IMR-90 (cell line): ENCODE results near the gene RNF123. TPM values are rescaled to one million over a fixed set of nuclear protein-coding genes. Genes with fewer than 3 reads are reported as not detected.
"Not testable (repeated sequence)": the region's sequence is repeated elsewhere in the genome, so short reads cannot be mapped to it uniquely, and the experiment has no call there.

Experiments used
- ATAC-seq: fragments of 200-7000 bp; cut with Tn5 transposase; 2 replicates; pipeline ENCODE4 v1.9.1; 2020; ENCODE audit warnings: low read depth, mild to moderate bottlenecking, moderate library complexity
- BruUV-seq: library from RNA; stranded (reverse); fragments of 400-500 nt; replicated peaks from 2 replicates; lab custom pipeline; 2021; lab: Mats Ljungman, UMichigan
- CTCF ChIA-PET: fragments of 300-600 bp; formaldehyde crosslinking; extraction: SDS; loops from one replicate; lab custom pipeline; 2021; ENCODE audit warnings: antibody characterized with exemption; lab: Yijun Ruan, JAX
- POLR2A ChIA-PET: fragments of 300-600 bp; sonication (Branson Sonifier 250); formaldehyde crosslinking; loops from one replicate; lab custom pipeline; 2022; ENCODE audit warnings: antibody characterized with exemption; ENCODE audit not compliant: unreplicated experiment; lab: Charles Lee
- DNase-seq: peaks from one replicate; pipeline ENCODE4 v3.0.0; 2013
- H2AFZ ChIP-seq: replicated peaks from 2 replicates; pipeline ENCODE3; 2013; ENCODE audit warnings: low read length, mild to moderate bottlenecking; ENCODE audit not compliant: poor library complexity
- H2AK5ac ChIP-seq: 2 replicates; pipeline ENCODE4 v1.6.1; 2013; ENCODE audit warnings: low read depth, low read length, inconsistent platforms
- H2AK9ac ChIP-seq: replicated peaks from 2 replicates; pipeline ENCODE3; 2013; ENCODE audit warnings: mild to moderate bottlenecking, low read depth, low read length, moderate library complexity; ENCODE audit not compliant: poor library complexity
- H2BK120ac ChIP-seq: 2 replicates; pipeline ENCODE4 v1.6.1; 2013; ENCODE audit warnings: low read depth, low read length, inconsistent platforms
- H2BK15ac ChIP-seq: 3 replicates; pipeline ENCODE4 v1.6.1; 2013; ENCODE audit warnings: low read depth, low read length, inconsistent platforms
- H2BK20ac ChIP-seq: 2 replicates; pipeline ENCODE4 v1.6.1; 2013; ENCODE audit warnings: low read depth, mild to moderate bottlenecking, inconsistent platforms, low read length, moderate library complexity
- H2BK5ac ChIP-seq: 2 replicates; pipeline ENCODE4 v1.6.1; 2013; ENCODE audit warnings: mild to moderate bottlenecking, low read depth, low read length, inconsistent platforms; ENCODE audit not compliant: poor library complexity, severe bottlenecking
- H3K14ac ChIP-seq: replicated peaks from 2 replicates; pipeline ENCODE4 v1.6.1; 2013; ENCODE audit warnings: low read depth, low read length, inconsistent platforms
- H3K18ac ChIP-seq: 2 replicates; pipeline ENCODE4 v1.6.1; 2013; ENCODE audit warnings: low read depth, low read length, control low read depth
- H3K23ac ChIP-seq: 2 replicates; pipeline ENCODE4 v1.6.1; 2013; ENCODE audit warnings: low read depth, low read length, inconsistent platforms
- H3K27ac ChIP-seq: 2 replicates; pipeline ENCODE4 v1.5.1; 2013; ENCODE audit warnings: mild to moderate bottlenecking, control low read depth, low read length; ENCODE audit not compliant: insufficient read depth
- H3K27me3 ChIP-seq: 2 replicates; pipeline ENCODE4 v1.6.1; 2013; ENCODE audit warnings: low read length; ENCODE audit not compliant: control insufficient read depth, insufficient read depth
- H3K36me3 ChIP-seq: 2 replicates; pipeline ENCODE4 v1.6.1; 2013; ENCODE audit warnings: low read length, mixed read lengths; ENCODE audit not compliant: control insufficient read depth, insufficient read depth
- H3K4ac ChIP-seq: 2 replicates; pipeline ENCODE4 v1.6.1; 2013; ENCODE audit warnings: low read depth, low read length, inconsistent platforms
- H3K4me1 ChIP-seq: 2 replicates; pipeline ENCODE4 v1.6.1; 2013; ENCODE audit warnings: low read length, mixed read lengths; ENCODE audit not compliant: control insufficient read depth, insufficient read depth
- H3K4me2 ChIP-seq: 2 replicates; pipeline ENCODE4 v1.6.1; 2013; ENCODE audit warnings: low read depth, mild to moderate bottlenecking, control low read depth, low read length, moderate library complexity
- H3K4me3 ChIP-seq: 2 replicates; pipeline ENCODE4 v1.5.1; 2013; ENCODE audit warnings: low read depth, mild to moderate bottlenecking, control low read depth, low read length, moderate library complexity; ENCODE audit not compliant: insufficient read depth
- H3K56ac ChIP-seq: 2 replicates; pipeline ENCODE4 v1.6.1; 2013; ENCODE audit warnings: low read length, inconsistent platforms; ENCODE audit not compliant: insufficient read depth; ENCODE audit errors: extremely low read depth
- H3K79me1 ChIP-seq, 2 experiments: 2 replicates each; pipeline ENCODE4 v1.6.1; 2013; ENCODE audit warnings: low read length in 2 of 2, inconsistent platforms in 1 of 2, low read depth in 1 of 2
- H3K9ac ChIP-seq: 2 replicates; pipeline ENCODE4 v1.6.1; 2013; ENCODE audit warnings: low read depth, low read length, control low read depth
- H3K9me1 ChIP-seq: 2 replicates; pipeline ENCODE4 v1.6.1; 2013; ENCODE audit warnings: low read length, inconsistent platforms; ENCODE audit not compliant: insufficient read depth
- H3K9me3 ChIP-seq: 2 replicates; pipeline ENCODE4 v1.6.1; 2013; ENCODE audit warnings: low read length; ENCODE audit not compliant: control insufficient read depth, insufficient read depth
- H4K20me1 ChIP-seq: 2 replicates; pipeline ENCODE4 v1.6.1; 2013; ENCODE audit warnings: low read length, inconsistent platforms; ENCODE audit not compliant: insufficient read depth
- H4K5ac ChIP-seq: 2 replicates; pipeline ENCODE4 v1.6.1; 2013; ENCODE audit warnings: mild to moderate bottlenecking, low read depth, low read length, control low read depth
- H4K8ac ChIP-seq, 2 experiments: 2 replicates each; pipeline ENCODE4 v1.6.1; 2013; ENCODE audit warnings: low read depth in 2 of 2, low read length in 2 of 2, control low read depth in 1 of 2, inconsistent platforms in 1 of 2
- H4K91ac ChIP-seq: 2 replicates; pipeline ENCODE4 v1.6.1; 2013; ENCODE audit warnings: low read depth, low read length, inconsistent platforms; ENCODE audit not compliant: insufficient read depth
- WGBS, 2 experiments: methylation state at CpG; one replicate each; pipeline versions ENCODE4 v1.1.5 to v1.1.7; 2013; ENCODE audit warnings: missing lambda C conversion rate in 2 of 2; ENCODE audit not compliant: insufficient read length in 1 of 2; ENCODE audit errors: extremely low coverage in 2 of 2; 5-methylcytosine and 5-hydroxymethylcytosine counted together
- dilution Hi-C: fragments of 300-500 bp; cut with HindIII; formaldehyde crosslinking; loops from one replicate; pipeline ENCODE4 v1.14.3; 2018; ENCODE audit warnings: low sequenced_read_pairs; ENCODE audit not compliant: unreplicated experiment
- in situ Hi-C: fragments of 300-500 bp; cut with MboI; formaldehyde crosslinking; loops from 3 replicates; pipeline ENCODE4 v1.14.3; 2019; ENCODE audit warnings: low sequenced_read_pairs, inconsistent platforms, mixed read lengths
- intact Hi-C: fragments of 100-400 bp; cut with micrococcal nuclease; formaldehyde crosslinking; loops from 2 replicates; pipeline ENCODE4 v1.10.0; 2022
- polyA plus RNA-seq, 3 experiments: library from polyadenylated mRNA; depleted of rRNA; stranded (reverse); fragments of >200 nt; gene quantifications; 2 replicates each; pipeline ENCODE4 v1.2.3, GENCODE V29; 2012; ENCODE audit warnings: low replicate concordance in 1 of 3
- total RNA-seq: library from RNA; depleted of rRNA; stranded (reverse); fragments of >200 nt; gene quantifications from 2 replicates; pipeline ENCODE4 v1.2.3, GENCODE V29; 2012

RNF123 gene
- total and polyA plus RNA-seq, 2 of the 4 experiments (the other 2 are of a cell fraction), result 13.4 to 37.7 TPM

DNA sequence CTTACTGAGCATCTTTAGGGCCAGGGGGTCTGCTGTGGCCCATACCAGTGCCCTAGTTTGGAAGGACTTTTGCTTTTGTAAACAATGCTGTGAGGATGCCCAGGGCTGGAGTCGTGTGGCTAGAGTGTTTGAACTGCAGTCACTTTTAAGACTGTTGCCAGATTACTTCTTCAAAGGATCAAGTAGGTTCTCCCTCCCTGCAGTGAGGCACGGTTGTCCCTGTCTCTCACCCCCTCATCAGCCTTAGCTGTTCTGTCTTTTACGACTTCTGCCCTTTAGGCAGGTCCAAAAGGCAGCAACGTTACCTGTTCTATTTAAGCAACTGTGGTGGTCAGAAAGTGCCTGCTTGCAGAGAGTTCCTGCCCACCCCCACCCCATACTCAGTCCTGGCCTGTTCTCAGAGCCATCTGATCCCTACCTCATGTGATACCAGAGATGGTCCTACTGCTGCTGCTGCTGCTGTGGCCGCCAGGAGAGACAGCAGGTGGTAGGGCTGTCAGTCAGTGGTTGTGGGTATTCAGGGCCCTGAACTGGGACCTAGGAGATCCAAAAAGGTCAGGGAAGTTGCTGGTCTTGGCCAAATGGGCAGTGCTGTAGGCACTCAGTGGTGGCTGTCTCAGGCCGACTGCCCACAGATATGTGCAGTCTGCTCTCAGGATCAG, 5.2 kb downstream of the RNF123 start:
- H4K5ac ChIP-seq, H3K9me3 ChIP-seq, H3K23ac ChIP-seq, H2AK9ac ChIP-seq, H3K9me1 ChIP-seq, H3K14ac ChIP-seq, ATAC-seq, H2AFZ ChIP-seq, intact Hi-C loops, H3K9ac ChIP-seq, H3K56ac ChIP-seq, H2BK5ac ChIP-seq, dilution Hi-C loops, H3K4me3 ChIP-seq, H4K20me1 ChIP-seq, H2AK5ac ChIP-seq, H2BK120ac ChIP-seq, H3K4me1 ChIP-seq, CTCF ChIA-PET, H3K4me2 ChIP-seq, H4K8ac ChIP-seq, H2BK15ac ChIP-seq, H3K18ac ChIP-seq, H3K27ac ChIP-seq, BruUV-seq, H4K91ac ChIP-seq, H2BK20ac ChIP-seq, DNase-seq, H3K4ac ChIP-seq, in situ Hi-C loops, POLR2A ChIA-PET, H3K27me3 ChIP-seq: not testable (repeated sequence)
- no CpG with 5 or more reads among the region's 6 CpGs for WGBS, 2 experiments
- H3K36me3 ChIP-seq, result peaks cover 14% of the 10 kb centered on the region
- H3K79me1 ChIP-seq, result peaks cover 7 to 34% of the 10 kb centered on the region in 2 experiments

DNA sequence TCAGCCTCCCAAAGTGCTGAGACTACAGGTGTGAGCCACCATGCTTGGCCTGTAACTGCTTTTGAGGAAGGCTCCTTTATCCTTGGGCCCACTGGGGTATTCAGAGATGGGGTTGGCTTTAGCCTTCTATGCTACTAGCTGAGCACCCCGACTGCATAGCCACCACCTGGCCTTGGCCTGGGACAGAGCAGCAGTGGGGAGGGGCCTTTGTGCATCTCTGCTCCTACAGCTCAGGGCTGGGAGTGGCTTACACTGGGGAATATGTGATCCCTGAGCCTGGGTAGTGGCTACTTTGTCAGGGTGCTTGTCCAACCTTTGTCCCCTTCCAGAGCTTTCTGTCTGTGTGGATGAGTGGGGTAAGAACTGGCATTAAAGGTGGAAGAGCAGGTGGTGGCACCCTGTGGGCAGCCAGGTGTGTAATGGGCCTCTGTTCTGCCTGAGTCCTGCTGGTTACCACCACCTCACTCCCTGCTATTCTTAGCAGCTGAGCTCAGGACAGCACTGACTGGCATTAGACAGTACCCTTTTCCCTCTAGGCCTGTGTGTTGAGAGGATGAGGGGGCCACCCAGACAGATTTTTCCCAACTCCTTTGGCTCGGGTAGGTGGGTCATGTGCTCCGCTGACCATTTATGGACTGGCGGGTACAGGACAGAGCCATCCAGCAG, 6.1 kb downstream of the RNF123 start:
- H2BK20ac ChIP-seq, H3K9me1 ChIP-seq, ATAC-seq, CTCF ChIA-PET, H3K9me3 ChIP-seq, DNase-seq, intact Hi-C loops, H4K91ac ChIP-seq, H3K9ac ChIP-seq, H2AFZ ChIP-seq, H3K4me3 ChIP-seq, in situ Hi-C loops, H4K8ac ChIP-seq, H4K20me1 ChIP-seq, BruUV-seq, H2AK9ac ChIP-seq, POLR2A ChIA-PET, H3K18ac ChIP-seq, dilution Hi-C loops, H2AK5ac ChIP-seq, H2BK120ac ChIP-seq, H4K5ac ChIP-seq, H3K4ac ChIP-seq, H3K4me2 ChIP-seq, H3K23ac ChIP-seq, H3K56ac ChIP-seq, H2BK15ac ChIP-seq, H3K27me3 ChIP-seq, H3K14ac ChIP-seq, H3K27ac ChIP-seq, H3K4me1 ChIP-seq, H2BK5ac ChIP-seq: not testable (repeated sequence)
- H3K36me3 ChIP-seq, result peaks cover 23% of the 10 kb centered on the region
- H3K79me1 ChIP-seq, result peaks cover 7 to 25% of the 10 kb centered on the region in 2 experiments
- WGBS, 2 experiments, result no CpG with 5 or more reads among the region's 4 CpGs
